Inferior parietal cortex (tissue), 1 donor: Measurements from ENCODE around the gene WDR90.
"Not testable (repeated sequence)": the region's sequence is repeated elsewhere in the genome, so short reads cannot be mapped to it uniquely, and the experiment has no call there.

Source experiments
- DNase-seq: peaks from one replicate; pipeline ENCODE4 v3.0.0-alpha.2; 2016; ENCODE audit errors: extremely low spot score

The WDR90 gene

GRCh38 chr16:708019-708418, 58.9 kb downstream of the WDR90 start:
- no peak for DNase-seq

GRCh38 chr16:708959-709358, 59.8 kb downstream of the WDR90 start:
- DNase-seq: no peak

DNA sequence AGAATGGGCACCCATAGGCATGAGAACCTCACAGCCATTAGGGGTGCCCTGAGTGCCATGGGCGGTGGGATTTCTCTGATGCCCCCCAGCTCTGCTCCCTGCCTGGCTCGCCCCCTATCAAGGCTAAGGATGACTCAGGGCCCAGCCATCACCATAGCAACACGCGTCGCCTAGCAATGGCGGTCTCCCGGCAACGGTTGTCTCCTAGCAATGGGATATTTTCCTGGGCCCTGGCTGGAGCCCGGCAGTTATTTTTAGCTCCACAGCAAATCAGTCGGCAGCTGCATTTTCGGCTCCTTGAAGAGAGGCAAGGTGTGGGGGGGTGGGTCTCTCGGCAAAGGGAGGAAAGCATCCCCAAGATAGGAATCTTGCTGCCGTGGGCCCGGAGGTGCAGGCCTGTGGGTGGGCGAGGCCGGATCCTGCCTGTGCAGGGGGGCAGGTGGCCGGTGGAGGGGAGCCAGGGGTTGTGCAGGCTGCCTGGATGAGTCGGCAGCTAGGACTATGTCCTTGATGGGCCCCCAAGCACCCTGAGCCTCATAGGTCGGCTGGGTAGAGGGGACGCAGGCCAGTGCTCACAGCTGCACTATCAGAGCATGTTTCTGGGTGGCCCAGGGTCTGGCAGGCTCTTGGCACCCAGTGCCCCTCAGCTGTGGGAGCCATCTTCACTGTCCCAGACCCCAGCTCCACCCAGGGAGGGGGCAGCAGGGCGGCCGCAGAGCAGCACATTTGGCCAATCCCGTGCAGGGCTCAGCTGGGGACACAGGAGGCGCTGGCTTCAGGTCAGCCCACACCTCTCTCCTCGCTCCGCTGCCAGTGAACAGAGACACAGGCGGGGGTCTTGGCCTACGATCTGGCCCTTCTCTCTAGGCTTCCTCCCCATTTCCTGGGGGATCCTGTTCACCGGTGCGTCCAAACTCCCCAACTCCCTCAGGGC, 60.7 kb downstream of the WDR90 start:
- DNase-seq: peak; percentile 86

DNA sequence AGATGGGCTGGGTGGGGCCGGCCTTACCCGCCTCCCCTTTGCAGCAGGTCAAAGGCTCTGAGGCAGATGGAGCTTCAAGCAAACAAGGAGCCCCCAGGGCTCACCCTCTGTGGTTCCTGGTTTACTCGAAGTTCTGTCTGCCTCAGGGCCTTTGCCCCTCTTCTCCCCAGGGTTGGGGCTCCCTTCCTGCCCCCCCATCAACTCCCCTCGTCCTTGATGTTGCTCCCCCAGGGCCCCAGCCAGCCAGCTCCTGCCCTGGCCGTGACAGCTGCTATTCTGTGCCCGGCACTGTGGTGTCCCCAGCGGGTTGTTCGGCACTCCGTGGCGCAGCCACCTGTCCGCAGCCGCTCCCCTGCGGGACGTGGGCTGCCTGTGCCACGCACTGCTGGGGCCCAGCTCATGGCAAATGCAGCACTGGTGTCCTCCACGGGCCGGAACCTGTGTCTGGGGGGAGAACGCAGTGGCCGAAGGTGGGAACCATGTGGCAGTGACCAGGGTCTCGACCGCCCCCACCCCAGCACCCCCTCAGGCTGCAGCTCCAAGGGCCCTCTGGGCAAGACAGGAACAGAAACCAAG, 61.4 kb downstream of the WDR90 start:
- DNase-seq: no peak

DNA sequence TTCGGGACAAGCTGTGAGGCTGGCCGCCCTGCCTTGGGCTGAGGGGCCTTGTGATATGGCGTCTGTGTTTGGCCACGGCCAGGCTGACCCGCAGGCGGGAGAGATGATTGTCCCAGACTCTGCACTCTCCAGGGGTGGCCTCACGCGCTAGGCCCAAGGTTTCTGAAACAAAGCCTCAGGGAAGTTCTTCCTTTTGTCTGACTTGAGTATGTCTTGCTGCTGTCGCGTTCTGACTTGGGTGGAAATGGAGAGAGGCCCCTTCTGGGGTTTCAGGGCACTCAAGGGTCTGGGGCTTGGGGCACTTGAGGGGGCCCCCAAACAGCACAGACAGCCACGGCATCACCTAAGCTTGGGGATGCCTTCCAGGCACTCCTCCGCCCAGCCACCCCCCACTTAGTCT, 61.9 kb downstream of the WDR90 start:
- no peak for DNase-seq

GRCh38 chr16:711548-712320, 62.6 kb downstream of the WDR90 start:
- peak; percentile 73 for DNase-seq

- not testable (repeated sequence) for DNase-seq
These were observed 63.6 kb downstream of the WDR90 start for GRCh38 chr16:712740-713250.

DNA sequence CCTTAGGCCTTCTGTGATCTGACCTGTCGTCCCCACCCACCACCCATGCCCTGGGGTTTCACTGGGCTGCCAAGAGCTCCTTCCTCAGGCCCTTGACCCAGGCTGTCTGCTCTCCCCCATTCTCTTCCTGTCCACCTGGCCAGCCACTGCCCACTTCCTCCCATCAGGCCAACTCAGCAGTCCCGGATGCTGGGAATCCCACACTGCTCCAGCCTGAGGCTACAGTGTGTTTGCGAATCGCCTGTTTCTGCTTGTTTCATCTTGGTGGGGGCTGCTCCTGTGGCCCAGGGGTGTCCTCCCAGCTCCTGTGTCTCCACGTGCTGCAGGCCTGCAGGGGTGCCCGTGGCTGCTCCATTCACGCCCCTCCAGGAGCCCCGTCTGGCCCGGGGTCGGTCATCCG, 64.9 kb downstream of the WDR90 start:
- DNase-seq: no peak

DNA sequence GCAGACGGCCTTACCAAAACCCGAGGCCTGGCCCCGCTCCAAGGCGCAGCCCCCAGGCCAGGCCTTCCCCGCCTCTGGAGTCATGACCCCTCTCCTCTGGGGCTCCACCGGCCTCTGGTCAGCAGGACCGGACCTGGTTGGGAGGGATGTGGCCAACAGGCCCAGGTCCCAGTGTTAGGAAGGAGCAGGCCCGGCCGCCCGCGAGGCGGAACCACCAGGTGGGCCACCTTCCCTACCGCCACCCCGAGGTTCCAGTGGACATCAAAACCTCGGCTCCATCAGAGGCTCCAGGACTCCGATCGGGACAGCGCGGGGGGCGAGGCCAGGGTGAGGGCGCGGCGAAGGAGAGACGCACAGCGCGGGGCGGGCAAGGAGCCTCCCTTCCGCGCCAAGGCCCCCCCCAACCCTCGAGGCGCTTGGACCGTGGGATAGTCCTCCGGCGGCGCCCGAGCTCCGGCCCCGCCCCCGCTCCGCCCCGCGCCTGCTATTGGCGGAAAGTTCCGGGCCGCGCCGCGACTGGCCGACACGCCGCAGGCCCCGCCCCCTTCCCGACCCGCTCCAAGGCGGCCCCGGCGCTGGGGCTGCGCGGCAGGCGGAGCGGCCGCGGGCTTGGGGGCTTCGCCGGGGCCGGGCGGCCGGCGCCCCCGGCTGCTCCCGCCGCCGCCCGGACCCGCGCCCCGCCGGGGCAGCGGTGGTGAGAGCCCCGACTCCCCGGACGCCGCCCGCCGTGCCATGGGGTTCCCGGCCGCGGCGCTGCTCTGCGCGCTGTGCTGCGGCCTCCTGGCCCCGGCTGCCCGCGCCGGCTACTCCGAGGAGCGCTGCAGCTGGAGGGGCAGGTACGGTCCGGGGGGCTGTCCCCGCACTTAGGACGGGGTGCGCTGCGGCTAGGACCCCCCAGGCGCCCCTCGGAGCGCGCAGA, 65.7 kb downstream of the WDR90 start, which contains the start of gene METRN:
METRN (plus strand) TSS at position 561 of the 919 bp plus-strand sequence; CDS start at position 733, 172 bp downstream.
- peak; percentile 81 for DNase-seq

DNA sequence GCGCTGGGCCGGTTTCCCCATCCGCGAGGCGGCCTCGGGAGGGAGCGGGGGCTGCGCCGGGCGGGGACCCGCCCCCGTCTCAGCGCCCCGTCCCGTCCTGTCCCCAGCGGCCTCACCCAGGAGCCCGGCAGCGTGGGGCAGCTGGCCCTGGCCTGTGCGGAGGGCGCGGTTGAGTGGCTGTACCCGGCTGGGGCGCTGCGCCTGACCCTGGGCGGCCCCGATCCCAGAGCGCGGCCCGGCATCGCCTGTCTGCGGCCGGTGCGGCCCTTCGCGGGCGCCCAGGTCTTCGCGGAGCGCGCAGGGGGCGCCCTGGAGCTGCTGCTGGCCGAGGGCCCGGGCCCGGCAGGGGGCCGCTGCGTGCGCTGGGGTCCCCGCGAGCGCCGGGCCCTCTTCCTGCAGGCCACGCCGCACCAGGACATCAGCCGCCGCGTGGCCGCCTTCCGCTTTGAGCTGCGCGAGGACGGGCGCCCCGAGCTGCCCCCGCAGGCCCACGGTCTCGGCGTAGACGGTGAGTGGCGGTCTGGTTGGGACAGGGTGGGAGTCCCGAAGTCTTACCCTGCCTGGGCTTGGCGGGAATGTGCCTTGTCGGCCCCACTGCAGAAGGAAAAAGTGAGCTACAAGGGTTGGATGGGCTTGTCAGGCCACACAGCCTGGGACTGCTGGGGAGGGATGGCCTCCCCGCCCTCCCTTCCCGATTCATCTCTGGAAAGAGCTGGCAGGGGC, 66.5 kb downstream of the WDR90 start:
- DNase-seq: no peak

DNA sequence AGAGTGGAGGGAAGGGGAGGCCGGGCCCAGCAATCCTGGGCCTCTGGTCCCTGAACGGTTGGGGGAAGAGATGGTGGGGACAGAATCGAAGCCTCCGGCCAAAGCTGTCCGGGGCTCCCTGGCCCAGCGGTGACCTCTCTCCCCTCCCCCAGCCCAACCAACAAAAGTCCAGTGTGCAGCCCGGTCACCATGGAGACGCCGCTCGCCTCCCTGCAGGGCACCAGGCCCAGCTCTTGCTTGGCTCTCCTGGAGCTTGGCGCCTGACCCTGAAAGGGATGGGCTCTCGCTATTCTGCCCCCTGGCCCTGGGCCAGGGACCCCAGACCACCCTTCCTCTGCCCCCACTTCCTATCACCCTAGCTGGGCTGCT, 67.0 kb downstream of the WDR90 start:
- peak; percentile 65 for DNase-seq

- DNase-seq: no peak
These were observed 67.7 kb downstream of the WDR90 start for GRCh38 chr16:716768-717325.
